Measurements from ENCODE around the gene AZIN2.

- TF ChIP-seq, protein P1, sequence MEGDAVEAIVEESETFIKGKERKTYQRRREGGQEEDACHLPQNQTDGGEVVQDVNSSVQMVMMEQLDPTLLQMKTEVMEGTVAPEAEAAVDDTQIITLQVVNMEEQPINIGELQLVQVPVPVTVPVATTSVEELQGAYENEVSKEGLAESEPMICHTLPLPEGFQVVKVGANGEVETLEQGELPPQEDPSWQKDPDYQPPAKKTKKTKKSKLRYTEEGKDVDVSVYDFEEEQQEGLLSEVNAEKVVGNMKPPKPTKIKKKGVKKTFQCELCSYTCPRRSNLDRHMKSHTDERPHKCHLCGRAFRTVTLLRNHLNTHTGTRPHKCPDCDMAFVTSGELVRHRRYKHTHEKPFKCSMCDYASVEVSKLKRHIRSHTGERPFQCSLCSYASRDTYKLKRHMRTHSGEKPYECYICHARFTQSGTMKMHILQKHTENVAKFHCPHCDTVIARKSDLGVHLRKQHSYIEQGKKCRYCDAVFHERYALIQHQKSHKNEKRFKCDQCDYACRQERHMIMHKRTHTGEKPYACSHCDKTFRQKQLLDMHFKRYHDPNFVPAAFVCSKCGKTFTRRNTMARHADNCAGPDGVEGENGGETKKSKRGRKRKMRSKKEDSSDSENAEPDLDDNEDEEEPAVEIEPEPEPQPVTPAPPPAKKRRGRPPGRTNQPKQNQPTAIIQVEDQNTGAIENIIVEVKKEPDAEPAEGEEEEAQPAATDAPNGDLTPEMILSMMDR (IDR thresholded peaks at IDR 0.05), result no peak
- TF ChIP-seq POLR2A (IDR thresholded peaks at IDR 0.05), result no peak
Measured at GRCh38 chr1:33126411-33127000, 45.6 kb downstream of the AZIN2 start.

Data from adrenal gland (tissue), 5 donors.